H9 (cell line): ENCODE data around the gene DCAF6. TPM values are rescaled to one million over a fixed set of nuclear protein-coding genes. Genes with fewer than 3 reads are reported as not detected.

ENCODE experiments used
- DNase-seq: peaks from one replicate; pipeline ENCODE4 v3.0.0-alpha.2; 2017
- H2AFZ ChIP-seq: one replicate; pipeline ENCODE4 v1.6.1; 2013; ENCODE audit warnings: mild to moderate bottlenecking, low read length, control low read depth, moderate library complexity
- H2AK5ac ChIP-seq: 2 replicates; pipeline ENCODE4 v1.6.1; 2013; ENCODE audit warnings: low read length, control low read depth, mixed read lengths; ENCODE audit not compliant: insufficient read length
- H2BK120ac ChIP-seq: one replicate; pipeline ENCODE4 v1.6.1; 2013; ENCODE audit warnings: low read depth, mild to moderate bottlenecking, low read length, control low read depth, inconsistent platforms; ENCODE audit not compliant: poor library complexity, severe bottlenecking
- H2BK12ac ChIP-seq: 2 replicates; pipeline ENCODE4 v1.6.1; 2013; ENCODE audit warnings: low read length, control low read depth, mixed read lengths, low read depth; ENCODE audit not compliant: insufficient read length
- H2BK15ac ChIP-seq: 2 replicates; pipeline ENCODE4 v1.6.1; 2013; ENCODE audit warnings: low read depth, low read length, control low read depth
- H2BK20ac ChIP-seq: one replicate; pipeline ENCODE4 v1.6.1; 2013; ENCODE audit warnings: low read depth, mild to moderate bottlenecking, low read length, control low read depth, inconsistent platforms; ENCODE audit not compliant: poor library complexity, severe bottlenecking
- H2BK5ac ChIP-seq: 2 replicates; pipeline ENCODE4 v1.6.1; 2013; ENCODE audit warnings: low read length, control low read depth, mixed read lengths; ENCODE audit not compliant: insufficient read length
- H3K14ac ChIP-seq: 2 replicates; pipeline ENCODE4 v1.6.1; 2013; ENCODE audit warnings: low read length, control low read depth; ENCODE audit not compliant: insufficient read depth
- H3K18ac ChIP-seq: 2 replicates; pipeline ENCODE4 v1.6.1; 2013; ENCODE audit warnings: low read depth, mild to moderate bottlenecking, mixed read lengths, low read length, control low read depth; ENCODE audit not compliant: insufficient read length
- H3K23ac ChIP-seq: 2 replicates; pipeline ENCODE4 v1.6.1; 2013; ENCODE audit warnings: low read length, control low read depth, mixed read lengths, low read depth; ENCODE audit not compliant: insufficient read length
- H3K23me2 ChIP-seq: 2 replicates; pipeline ENCODE4 v1.6.1; 2013; ENCODE audit warnings: low read depth, mild to moderate bottlenecking, mixed read lengths, low read length, control low read depth; ENCODE audit not compliant: insufficient read length, poor library complexity, severe bottlenecking
- H3K27ac ChIP-seq: 2 replicates; pipeline ENCODE4 v1.5.1; 2013; ENCODE audit warnings: low read length, control low read depth, mixed read lengths, low read depth; ENCODE audit not compliant: insufficient read length
- H3K27me3 ChIP-seq: 2 replicates; pipeline ENCODE4 v1.6.1; 2013; ENCODE audit warnings: low read length, control low read depth, inconsistent platforms; ENCODE audit not compliant: insufficient read depth
- H3K4ac ChIP-seq: 2 replicates; pipeline ENCODE4 v1.6.1; 2013; ENCODE audit warnings: low read depth, mild to moderate bottlenecking, control low read depth, inconsistent platforms, low read length, moderate library complexity
- H3K4me1 ChIP-seq: 2 replicates; pipeline ENCODE4 v1.6.1; 2013; ENCODE audit warnings: low read length, control low read depth, inconsistent platforms; ENCODE audit not compliant: insufficient read depth
- H3K4me2 ChIP-seq: 2 replicates; pipeline ENCODE4 v1.6.1; 2013; ENCODE audit warnings: low read length, control low read depth, mixed read lengths; ENCODE audit not compliant: insufficient read length, insufficient read depth
- H3K56ac ChIP-seq: 2 replicates; pipeline ENCODE4 v1.6.1; 2013; ENCODE audit warnings: low read depth, mild to moderate bottlenecking, mixed read lengths, low read length, control low read depth; ENCODE audit not compliant: insufficient read length
- H3K79me1 ChIP-seq: 2 replicates; pipeline ENCODE4 v1.6.1; 2013; ENCODE audit warnings: low read depth, mild to moderate bottlenecking, moderate library complexity, low read length, control low read depth, inconsistent platforms; ENCODE audit not compliant: insufficient read depth, poor library complexity, severe bottlenecking
- H3K79me2 ChIP-seq: 2 replicates; pipeline ENCODE4 v1.6.1; 2013; ENCODE audit warnings: low read length, control low read depth, inconsistent platforms; ENCODE audit not compliant: insufficient read depth
- H3K9ac ChIP-seq: 2 replicates; pipeline ENCODE4 v1.6.1; 2013; ENCODE audit warnings: low read length, control low read depth, mixed read lengths; ENCODE audit not compliant: insufficient read length; ENCODE audit errors: extremely low read depth
- H3K9me3 ChIP-seq: one replicate; pipeline ENCODE4 v1.6.1; 2013; ENCODE audit warnings: low read depth, low read length, inconsistent platforms; ENCODE audit not compliant: control insufficient read depth
- H3T11ph ChIP-seq: one replicate; pipeline ENCODE4 v1.6.1; 2013; ENCODE audit warnings: mild to moderate bottlenecking, low read length, control low read depth, inconsistent platforms
- H4K20me1 ChIP-seq: one replicate; pipeline ENCODE4 v1.6.1; 2013; ENCODE audit not compliant: control insufficient read depth, insufficient read length, insufficient read depth
- H4K5ac ChIP-seq: 2 replicates; pipeline ENCODE4 v1.6.1; 2013; ENCODE audit warnings: low read depth, mild to moderate bottlenecking, mixed read lengths, low read length, control low read depth; ENCODE audit not compliant: insufficient read length
- H4K8ac ChIP-seq: replicated peaks from 2 replicates; pipeline ENCODE4 v1.6.1; 2013; ENCODE audit warnings: low read length, control low read depth, mixed read lengths, low read depth; ENCODE audit not compliant: insufficient read length
- H4K91ac ChIP-seq: 2 replicates; pipeline ENCODE4 v1.6.1; 2013; ENCODE audit warnings: low read depth, mild to moderate bottlenecking, moderate library complexity, mixed read lengths, low read length, control low read depth; ENCODE audit not compliant: insufficient read length
- H3K27ac Mint-ChIP-seq, 3 experiments: 2 replicates in 2 of 3; 3 replicates in 1 of 3; pipeline ENCODE4 v1.8.0; 2020 to 2021; ENCODE audit warnings: mixed read lengths in 3 of 3, mild to moderate bottlenecking in 1 of 3, moderate library complexity in 1 of 3
- H3K27me3 Mint-ChIP-seq: 2 replicates; pipeline ENCODE4 v1.8.0; 2021; ENCODE audit warnings: low read depth, mild to moderate bottlenecking, moderate library complexity, mixed read lengths
- H3K36me3 Mint-ChIP-seq, 3 experiments: 2 replicates in 2 of 3; 3 replicates in 1 of 3; pipeline ENCODE4 v1.8.0; 2020 to 2021; ENCODE audit warnings: low read depth in 3 of 3, mixed read lengths in 3 of 3; ENCODE audit not compliant: insufficient read depth in 1 of 3
- H3K4me1 Mint-ChIP-seq, 2 experiments: 2 replicates each; pipeline ENCODE4 v1.8.0; 2020; ENCODE audit warnings: mixed read lengths in 2 of 2
- H3K4me3 Mint-ChIP-seq, 2 experiments: 2 replicates in 1 of 2; 3 replicates in 1 of 2; pipeline ENCODE4 v1.8.0; 2020 to 2021; ENCODE audit warnings: mild to moderate bottlenecking in 2 of 2, mixed read lengths in 2 of 2, moderate library complexity in 1 of 2
- H3K9me3 Mint-ChIP-seq, 2 experiments: 2 replicates in 1 of 2; 3 replicates in 1 of 2; pipeline ENCODE4 v1.8.0; 2020; ENCODE audit warnings: mild to moderate bottlenecking in 2 of 2, mixed read lengths in 2 of 2, moderate library complexity in 1 of 2
- CTCF ChIP-seq: fragments of 200-600 bp; sonication (generic); conservative IDR thresholded peaks from 3 replicates; pipeline ENCODE4 v1.8.0; 2021; ENCODE audit warnings: antibody characterized with exemption, mild to moderate bottlenecking
- WGBS: extraction: QIAGEN DNeasy Blood & Tissue Kit; methylation state at CpG from one replicate; pipeline ENCODE4 v1.1.7; 2013; ENCODE audit warnings: missing lambda C conversion rate, low lambda C conversion rate, mixed read lengths; ENCODE audit not compliant: insufficient read length; ENCODE audit errors: extremely low coverage; 5-methylcytosine and 5-hydroxymethylcytosine counted together
- total RNA-seq: library from RNA; stranded (reverse); gene quantifications from 2 replicates; pipeline ENCODE4 v1.2.1, GENCODE V29; 2021

DCAF6 gene
- total RNA-seq, 1 experiment from 2014 or later: 16.0 TPM

- H3K9ac ChIP-seq: no peak overlapping the region
- no peak overlapping the region for H2BK20ac ChIP-seq
- no peak overlapping the region for H2BK15ac ChIP-seq
- no CpG with 5 or more reads among the region's 3 CpGs for WGBS
- no peak overlapping the region for H3K23ac ChIP-seq
- Mint-ChIP-seq H3K4me1 (peaks cover 4 to 6% of the 10 kb centered on the region in 2 experiments; a peak in 3 of 4 replicates), H3K36me3 (no peaks in the 10 kb centered on the region), H3K27me3 (no peaks in the 10 kb centered on the region), H3K4me3 (no peak overlapping the region), H3K9me3 (no peaks in the 10 kb centered on the region), H3K27ac (0 out of 7 replicates have a peak overlapping the region, but pooled peaks of 1 of the 3 experiments have one; percentile 4)
- no peak overlapping the region for H3T11ph ChIP-seq
- no peaks in the 10 kb centered on the region for H3K9me3 ChIP-seq
- no peak overlapping the region for H3K18ac ChIP-seq
- H3K56ac ChIP-seq: no peak overlapping the region
- H2AFZ ChIP-seq: no peak overlapping the region
- no peak overlapping the region for H4K8ac ChIP-seq
- H3K4me1 ChIP-seq: no peaks in the 10 kb centered on the region
- H3K4me2 ChIP-seq: no peak overlapping the region
- H3K27ac ChIP-seq: no peak overlapping the region
- no peak overlapping the region for H3K14ac ChIP-seq
- no peaks in the 10 kb centered on the region for H4K20me1 ChIP-seq
- H4K5ac ChIP-seq: no peak overlapping the region
- H2BK5ac ChIP-seq: no peak overlapping the region
- H3K79me1 ChIP-seq: no peaks in the 10 kb centered on the region
- no peak for TF ChIP-seq CTCF
- no peak overlapping the region for H2AK5ac ChIP-seq
- no peak overlapping the region for H4K91ac ChIP-seq
- H2BK12ac ChIP-seq: no peak overlapping the region
- no peaks in the 10 kb centered on the region for H3K79me2 ChIP-seq
- no peak for DNase-seq
- H2BK120ac ChIP-seq: no peak overlapping the region
- H3K23me2 ChIP-seq: no peaks in the 10 kb centered on the region
- H3K4ac ChIP-seq: no peak overlapping the region
- no peaks in the 10 kb centered on the region for H3K27me3 ChIP-seq
Observed at GRCh38 chr1:167923324-167924056, 13.0 kb upstream of the DCAF6 start.
